H7 (cell line): ENCODE results near the gene UNC79. TPM values are rescaled to one million over a fixed set of nuclear protein-coding genes. Genes with fewer than 3 reads are reported as not detected.
"Not testable (repeated sequence)": the region's sequence is repeated elsewhere in the genome, so short reads cannot be mapped to it uniquely, and the experiment has no call there.

Experiments
- DNase-seq: peaks from one replicate; pipeline ENCODE4 v3.0.0; 2012
- H3K27me3 ChIP-seq: 2 replicates; pipeline ENCODE4 v1.6.0; 2011; ENCODE audit warnings: mild to moderate bottlenecking, low read length; ENCODE audit not compliant: control insufficient read depth, insufficient read depth
- H3K36me3 ChIP-seq: replicated peaks from 2 replicates; pipeline ENCODE4 v1.5.1; 2011; ENCODE audit warnings: low read length; ENCODE audit not compliant: control insufficient read depth, insufficient read depth
- H3K4me3 ChIP-seq: 2 replicates; pipeline ENCODE4 v1.5.1; 2011; ENCODE audit warnings: low read depth, mild to moderate bottlenecking, control low read depth, low read length, moderate library complexity; ENCODE audit not compliant: insufficient read depth
- total RNA-seq: library from RNA; depleted of rRNA; stranded (reverse); fragments of >200 nt; shearing (Covaris generic); gene quantifications from 2 replicates; pipeline ENCODE4 v1.2.3, GENCODE V29; 2014; rRNA removed

UNC79 gene
- total RNA-seq = 1.0 and 2.0 TPM in 2 replicates

DNA sequence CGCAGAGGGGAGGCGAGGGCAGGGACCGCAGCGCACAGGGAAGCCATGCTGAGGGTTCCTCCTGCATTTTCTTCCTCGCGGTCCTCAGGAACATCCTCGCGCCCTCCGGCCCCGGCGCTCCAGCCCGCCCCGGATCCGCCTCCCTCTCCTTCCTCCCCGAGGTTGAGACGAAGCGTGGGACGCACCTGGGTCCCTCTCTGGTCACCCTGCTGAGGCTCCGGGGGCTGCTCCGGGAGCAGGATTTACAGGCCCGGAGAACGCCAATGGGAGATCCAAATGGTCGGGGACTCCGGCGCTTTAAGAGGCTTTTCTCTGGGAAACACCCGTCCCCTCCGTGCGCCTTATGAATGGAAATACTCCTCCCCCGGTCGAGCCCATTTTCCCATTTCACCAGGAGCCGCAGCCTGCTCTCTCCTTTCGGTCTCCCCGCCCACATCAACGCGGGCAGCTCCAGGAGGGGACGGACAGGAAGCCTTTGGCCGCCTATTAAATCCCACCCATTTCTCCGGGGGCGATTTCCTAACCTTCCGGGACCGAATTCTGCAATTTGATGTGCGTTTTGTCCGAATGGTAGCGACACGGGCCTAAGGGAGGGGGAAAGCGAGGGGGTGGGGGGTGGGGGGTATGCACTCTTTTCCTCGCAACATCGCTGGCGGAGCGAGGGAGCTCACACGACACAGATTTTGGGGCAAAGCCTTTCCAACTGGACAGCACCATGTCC, at the start of gene UNC79:
TSS of gene UNC79 (plus strand) at position 625 of the 721 bp plus-strand sequence. CDS start at position 716, 91 bp downstream.
- DNase-seq = peak; percentile 78
- Histone ChIP-seq H3K36me3 (no peaks in the 10 kb centered on the region), H3K4me3 (peak within 1 kb of the TSS; percentile 76), H3K27me3 (peaks cover 3% of the 10 kb centered on the region)

GRCh38 chr14:93381644-93382043, 49.1 kb upstream of the UNC79 start:
- Histone ChIP-seq H3K4me3 (no peak overlapping the region), H3K27me3 (no peaks in the 10 kb centered on the region), H3K36me3 (no peaks in the 10 kb centered on the region)
- no peak for DNase-seq

- not testable (repeated sequence) for DNase-seq, H3K36me3 ChIP-seq, H3K4me3 ChIP-seq, H3K27me3 ChIP-seq
These were observed 46.5 kb upstream of the UNC79 start for GRCh38 chr14:93384256-93384655.

- Histone ChIP-seq H3K27me3 (no peaks in the 10 kb centered on the region), H3K4me3 (no peak overlapping the region), H3K36me3 (no peaks in the 10 kb centered on the region)
- DNase-seq = no peak
These were observed 35.5 kb upstream of the UNC79 start for GRCh38 chr14:93395231-93395630.

GRCh38 chr14:93396456-93396855, 34.3 kb upstream of the UNC79 start:
- Histone ChIP-seq H3K27me3 (no peaks in the 10 kb centered on the region), H3K36me3 (no peaks in the 10 kb centered on the region), H3K4me3 (no peak overlapping the region)
- DNase-seq = no peak

GRCh38 chr14:93398491-93398890, 32.2 kb upstream of the UNC79 start:
- no peaks in the 10 kb centered on the region for H3K27me3 ChIP-seq
- DNase-seq = no peak
- H3K36me3 ChIP-seq = no peaks in the 10 kb centered on the region
- H3K4me3 ChIP-seq = no peak overlapping the region

- Histone ChIP-seq H3K36me3 (no peaks in the 10 kb centered on the region), H3K4me3 (no peak overlapping the region), H3K27me3 (no peaks in the 10 kb centered on the region)
- no peak for DNase-seq
These were observed 27.8 kb upstream of the UNC79 start for GRCh38 chr14:93402951-93403350.

DNA sequence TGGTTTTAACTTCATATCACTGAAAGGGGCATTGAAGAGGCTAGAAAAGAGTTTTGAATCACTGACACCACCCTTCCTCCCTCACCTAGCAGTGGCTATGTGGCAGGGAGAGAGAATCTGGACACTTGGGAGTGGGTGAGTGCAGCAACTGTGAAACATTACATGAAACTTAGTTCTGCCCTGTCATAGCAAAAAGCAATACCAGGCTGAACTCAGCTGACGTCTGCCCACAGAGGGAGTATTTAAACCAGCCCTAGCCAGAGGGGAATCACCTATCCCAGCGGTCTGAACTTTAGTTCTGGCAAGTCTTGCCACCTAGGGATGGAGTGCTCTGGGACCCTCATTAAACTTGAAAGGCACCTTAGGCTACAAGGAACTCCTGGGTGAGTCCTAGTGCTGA, 20.7 kb upstream of the UNC79 start:
- Histone ChIP-seq H3K36me3 (no peaks in the 10 kb centered on the region), H3K27me3 (no peaks in the 10 kb centered on the region), H3K4me3 (no peak overlapping the region)
- DNase-seq = no peak

DNA sequence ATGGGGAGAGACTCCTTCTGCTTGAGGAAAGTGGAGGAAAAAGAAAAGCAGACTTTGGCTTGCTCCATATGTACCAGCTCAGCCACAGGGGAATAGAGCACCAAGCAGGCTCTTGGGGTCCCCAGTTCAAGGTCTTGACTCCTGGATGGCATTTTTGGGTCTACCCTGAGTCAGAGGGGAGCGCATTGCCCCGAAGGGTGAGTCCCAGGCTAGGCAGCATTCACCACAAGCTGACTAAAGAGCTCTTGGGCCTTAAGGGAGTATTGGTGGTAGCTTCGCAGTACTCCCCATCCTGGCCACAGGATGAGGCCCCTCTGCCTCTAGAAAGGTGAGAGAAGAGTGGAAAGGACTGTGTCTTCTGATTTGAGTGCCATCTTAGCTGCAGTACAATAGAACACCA, 19.8 kb upstream of the UNC79 start:
- DNase-seq = no peak
- Histone ChIP-seq H3K36me3 (no peaks in the 10 kb centered on the region), H3K27me3 (no peaks in the 10 kb centered on the region), H3K4me3 (no peak overlapping the region)

- not testable (repeated sequence) for H3K4me3 ChIP-seq, H3K36me3 ChIP-seq, DNase-seq, H3K27me3 ChIP-seq
These were observed 5.6 kb upstream of the UNC79 start for GRCh38 chr14:93425136-93425535.

- DNase-seq = no peak
- no peak overlapping the region for H3K4me3 ChIP-seq
- H3K36me3 ChIP-seq = no peaks in the 10 kb centered on the region
- peaks cover 3% of the 10 kb centered on the region for H3K27me3 ChIP-seq
These were observed 4.0 kb upstream of the UNC79 start for GRCh38 chr14:93426750-93427149.

- Histone ChIP-seq H3K36me3 (no peaks in the 10 kb centered on the region), H3K27me3 (peaks cover 3% of the 10 kb centered on the region), H3K4me3 (peak overlapping the region; percentile 76)
- DNase-seq = peak; percentile 83
These were observed 414 bp downstream of the UNC79 start for GRCh38 chr14:93431036-93431670.

DNA sequence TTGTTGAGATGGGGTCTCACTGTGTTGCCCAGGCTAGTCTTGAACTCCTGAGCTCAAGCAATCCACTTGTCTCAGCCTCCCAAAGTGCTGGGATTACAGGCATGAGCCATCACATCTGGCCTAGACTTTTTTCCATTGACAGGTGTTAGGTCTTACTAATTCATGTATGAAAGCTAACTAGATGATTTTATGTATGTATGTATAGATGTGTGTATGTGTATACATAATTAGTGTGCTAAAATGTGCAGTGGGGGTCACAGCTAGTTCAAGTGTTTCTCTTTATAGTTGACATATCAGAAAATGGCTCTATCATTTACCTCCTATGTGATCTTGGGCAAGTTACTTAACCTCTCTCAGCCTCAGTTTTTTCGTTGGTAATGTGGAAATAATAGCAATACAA, 23.5 kb downstream of the UNC79 start:
- Histone ChIP-seq H3K27me3 (no peaks in the 10 kb centered on the region), H3K36me3 (no peaks in the 10 kb centered on the region), H3K4me3 (no peak overlapping the region)
- no peak for DNase-seq

DNA sequence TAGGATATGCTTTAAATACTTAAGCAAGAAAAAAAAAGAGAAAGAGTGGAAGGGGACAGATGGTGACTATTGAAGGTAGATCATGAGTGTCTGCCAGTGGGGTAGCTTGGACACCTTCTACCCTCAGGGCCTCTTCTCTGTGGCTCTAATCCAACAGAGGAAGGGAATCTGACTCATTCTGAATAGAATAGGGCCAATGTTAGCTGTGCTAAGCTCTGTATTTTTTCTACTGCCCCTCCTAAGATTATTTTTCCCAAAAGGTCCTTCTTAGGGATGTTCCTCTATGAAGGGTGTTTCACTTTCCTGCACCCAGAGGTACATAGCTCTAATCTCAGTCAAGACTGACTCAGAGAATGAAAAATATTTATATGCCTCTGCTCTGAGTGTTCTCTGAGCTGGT, 25.6 kb downstream of the UNC79 start:
- no peaks in the 10 kb centered on the region for H3K36me3 ChIP-seq
- DNase-seq = no peak
- H3K27me3 ChIP-seq = no peaks in the 10 kb centered on the region
- H3K4me3 ChIP-seq = no peak overlapping the region

- no peaks in the 10 kb centered on the region for H3K27me3 ChIP-seq
- H3K36me3 ChIP-seq = no peaks in the 10 kb centered on the region
- peak; percentile 11 for DNase-seq
- H3K4me3 ChIP-seq = no peak overlapping the region
These were observed 27.5 kb downstream of the UNC79 start for GRCh38 chr14:93458234-93458633.
